ENCODE results near the gene ZNF256. TPM values are rescaled to one million over a fixed set of nuclear protein-coding genes. Genes with fewer than 3 reads are reported as not detected.

The ZNF256 gene
- polyA plus RNA-seq, 1 donor from 2014 or later: 11.0 TPM

GRCh38 chr19:57903618-57904184 lies 43.8 kb downstream of the ZNF256 start:
- Histone ChIP-seq H3K27ac (ENCODE audit: low read length) (no peak overlapping the region), H2AFZ (ENCODE audit: low read depth, low read length) (no peak overlapping the region), H3K4me2 (ENCODE audit: low read length) (no peak overlapping the region), H3K27me3 (ENCODE audit: insufficient read depth, low read depth, low read length) (no peaks in the 10 kb centered on the region), H3K79me2 (replicated peaks; ENCODE audit: insufficient read depth, low read length) (no peaks in the 10 kb centered on the region), H3K9me2 (ENCODE audit: insufficient read depth, low read length) (no peaks in the 10 kb centered on the region), H3F3A (ENCODE audit: insufficient read depth, low read length, poor library complexity, severe bottlenecking) (no peaks in the 10 kb centered on the region), H3K9me3 (ENCODE audit: low read length) (no peaks in the 10 kb centered on the region), H3K36me3 (ENCODE audit: insufficient read depth, low read length) (no peaks in the 10 kb centered on the region), H3K9ac (ENCODE audit: low read length) (no peak overlapping the region), H4K20me1 (ENCODE audit: insufficient read depth) (no peaks in the 10 kb centered on the region), H3K4me3 (ENCODE audit: low read length) (no peak overlapping the region)
- TF ChIP-seq POLR2AphosphoS5 (IDR thresholded peaks at IDR 0.05) (no peak), EP300 (conservative IDR thresholded peaks at IDR 0.05; ENCODE audit: poor library complexity, severe bottlenecking) (no peak), REST (IDR thresholded peaks at IDR 0.05; ENCODE audit: borderline replicate concordance) (no peak), TAF1 (IDR thresholded peaks at IDR 0.05; ENCODE audit: low read depth) (no peak), SMC3 (conservative IDR thresholded peaks at IDR 0.05; ENCODE audit: poor library complexity) (no peak), RAD21 (conservative IDR thresholded peaks at IDR 0.05) (no peak), CTCF (IDR thresholded peaks at IDR 0.05; ENCODE audit: poor library complexity, severe bottlenecking) (no peak), EZH2 (IDR thresholded peaks at IDR 0.05; ENCODE audit: borderline replicate concordance, insufficient read depth, low read length, poor library complexity, severe bottlenecking) (no peak), MXI1 (conservative IDR thresholded peaks at IDR 0.05; ENCODE audit: poor library complexity, severe bottlenecking) (no peak)

GRCh38 chr19:57900311-57900710 lies 47.2 kb downstream of the ZNF256 start:
- H3K27ac ChIP-seq (ENCODE audit: low read length): no peak overlapping the region
- no peaks in the 10 kb centered on the region for H3K9me3 ChIP-seq (ENCODE audit: low read length)
- TF ChIP-seq EZH2 (IDR thresholded peaks at IDR 0.05; ENCODE audit: borderline replicate concordance, insufficient read depth, low read length, poor library complexity, severe bottlenecking): no peak
- no peak for TF ChIP-seq POLR2AphosphoS5 (IDR thresholded peaks at IDR 0.05)
- no peak for TF ChIP-seq RAD21 (conservative IDR thresholded peaks at IDR 0.05)
- TF ChIP-seq SMC3 (conservative IDR thresholded peaks at IDR 0.05; ENCODE audit: poor library complexity): no peak
- no peak for TF ChIP-seq MXI1 (conservative IDR thresholded peaks at IDR 0.05; ENCODE audit: poor library complexity, severe bottlenecking)
- TF ChIP-seq CTCF (IDR thresholded peaks at IDR 0.05; ENCODE audit: poor library complexity, severe bottlenecking): no peak
- TF ChIP-seq TAF1 (IDR thresholded peaks at IDR 0.05; ENCODE audit: low read depth): no peak
- no peak for TF ChIP-seq EP300 (conservative IDR thresholded peaks at IDR 0.05; ENCODE audit: poor library complexity, severe bottlenecking)
- no peak for TF ChIP-seq REST (IDR thresholded peaks at IDR 0.05; ENCODE audit: borderline replicate concordance)
- H3K36me3 ChIP-seq (ENCODE audit: insufficient read depth, low read length): no peaks in the 10 kb centered on the region
- H3K27me3 ChIP-seq (ENCODE audit: insufficient read depth, low read depth, low read length): no peaks in the 10 kb centered on the region
- no peak overlapping the region for H3K9ac ChIP-seq (ENCODE audit: low read length)
- H3K4me3 ChIP-seq (ENCODE audit: low read length): no peak overlapping the region
- no peaks in the 10 kb centered on the region for H3K79me2 ChIP-seq (replicated peaks; ENCODE audit: insufficient read depth, low read length)
- H2AFZ ChIP-seq (ENCODE audit: low read depth, low read length): no peak overlapping the region
- H4K20me1 ChIP-seq (ENCODE audit: insufficient read depth): no peaks in the 10 kb centered on the region
- H3F3A ChIP-seq (ENCODE audit: insufficient read depth, low read length, poor library complexity, severe bottlenecking): no peaks in the 10 kb centered on the region
- H3K9me2 ChIP-seq (ENCODE audit: insufficient read depth, low read length): no peaks in the 10 kb centered on the region
- H3K4me2 ChIP-seq (ENCODE audit: low read length): no peak overlapping the region
